ENCODE measurements around the gene USO1.

Gene USO1

GRCh38 chr4:75698963-75699228 is 25.5 kb upstream of the USO1 start:
- H3K4me3 ChIP-seq (ENCODE audit: low read length): no peak overlapping the region
- TF ChIP-seq CTCF (conservative IDR thresholded peaks at IDR 0.05; ENCODE audit: low read length): no peak
- DNase-seq (ENCODE audit: low read depth): no peak

- H3K4me3 ChIP-seq (ENCODE audit: low read length): no peak overlapping the region
- DNase-seq (ENCODE audit: low read depth): no peak
- TF ChIP-seq CTCF (conservative IDR thresholded peaks at IDR 0.05; ENCODE audit: low read length): no peak
Observed at GRCh38 chr4:75699299-75699698, 25.1 kb upstream of the USO1 start.

- TF ChIP-seq CTCF (conservative IDR thresholded peaks at IDR 0.05; ENCODE audit: low read length): no peak
- DNase-seq (ENCODE audit: low read depth): no peak
- no peak overlapping the region for H3K4me3 ChIP-seq (ENCODE audit: low read length)
Observed at GRCh38 chr4:75702919-75703411, 21.4 kb upstream of the USO1 start.

DNA sequence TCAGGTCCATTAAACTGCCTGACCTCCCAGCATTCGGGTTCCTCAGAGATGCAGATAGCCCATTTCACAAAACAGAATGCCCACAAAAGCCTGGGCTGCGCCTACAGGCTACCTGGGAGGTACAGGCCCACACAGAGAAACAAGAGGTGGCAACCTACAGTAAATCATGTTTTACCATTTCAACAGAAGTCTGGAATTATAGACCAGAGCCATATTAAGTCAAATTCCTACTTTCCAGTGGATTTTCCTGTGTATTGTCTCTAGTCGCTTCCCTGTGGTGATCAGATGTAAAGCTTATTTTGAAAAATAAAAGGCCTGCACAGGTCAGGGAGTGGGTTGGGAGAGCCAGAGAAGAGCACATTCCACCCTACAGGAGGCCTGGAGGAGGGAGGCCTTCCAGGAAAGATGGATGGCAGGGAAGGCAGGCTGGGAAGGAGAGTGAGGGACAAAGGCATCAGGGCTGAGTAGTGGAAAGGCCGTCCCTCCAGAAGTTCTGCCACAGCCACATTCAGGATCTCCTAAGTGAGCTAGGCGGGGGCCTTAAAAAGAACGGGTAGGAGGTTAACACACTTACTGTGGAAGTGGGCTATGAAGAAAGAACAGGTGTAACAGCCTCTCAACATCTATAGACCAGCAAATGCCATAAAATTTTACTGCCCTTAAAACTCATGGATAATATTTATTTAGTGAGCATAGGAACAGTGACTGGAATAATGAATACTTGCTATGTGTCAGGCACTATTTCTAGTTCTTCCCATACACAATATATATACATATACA is 19.0 kb upstream of the USO1 start:
- DNase-seq (ENCODE audit: low read depth): no peak
- TF ChIP-seq CTCF (conservative IDR thresholded peaks at IDR 0.05; ENCODE audit: low read length): no peak
- H3K4me3 ChIP-seq (ENCODE audit: low read length): no peak overlapping the region

DNA sequence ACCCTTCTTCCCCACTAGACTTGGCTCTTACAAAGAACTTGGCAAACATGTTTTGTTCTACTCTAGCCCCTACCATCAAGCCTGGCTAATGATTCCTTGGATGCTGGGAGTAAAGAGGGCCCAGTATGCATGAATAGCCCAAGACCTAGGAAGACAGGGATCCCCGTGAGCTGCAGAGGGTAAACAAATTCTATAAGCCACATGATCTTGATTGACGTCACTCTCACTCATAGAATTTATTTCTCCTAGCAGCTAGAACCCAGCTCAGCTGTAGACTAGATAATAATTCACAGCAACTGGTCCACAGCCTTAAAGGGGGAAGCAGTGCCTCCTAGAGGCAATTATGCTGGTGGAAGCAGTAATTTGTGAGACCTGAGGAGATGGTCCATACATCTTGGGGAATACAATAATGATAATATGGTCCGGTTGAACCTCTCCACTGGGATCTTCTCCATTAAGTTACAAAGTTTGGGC is 16.1 kb upstream of the USO1 start:
- DNase-seq (ENCODE audit: low read depth): no peak
- no peak for TF ChIP-seq CTCF (conservative IDR thresholded peaks at IDR 0.05; ENCODE audit: low read length)
- no peak overlapping the region for H3K4me3 ChIP-seq (ENCODE audit: low read length)

GRCh38 chr4:75710246-75710645 is 14.1 kb upstream of the USO1 start:
- no peak for TF ChIP-seq CTCF (conservative IDR thresholded peaks at IDR 0.05; ENCODE audit: low read length)
- H3K4me3 ChIP-seq (ENCODE audit: low read length): no peak overlapping the region
- no peak for DNase-seq (ENCODE audit: low read depth)

DNA sequence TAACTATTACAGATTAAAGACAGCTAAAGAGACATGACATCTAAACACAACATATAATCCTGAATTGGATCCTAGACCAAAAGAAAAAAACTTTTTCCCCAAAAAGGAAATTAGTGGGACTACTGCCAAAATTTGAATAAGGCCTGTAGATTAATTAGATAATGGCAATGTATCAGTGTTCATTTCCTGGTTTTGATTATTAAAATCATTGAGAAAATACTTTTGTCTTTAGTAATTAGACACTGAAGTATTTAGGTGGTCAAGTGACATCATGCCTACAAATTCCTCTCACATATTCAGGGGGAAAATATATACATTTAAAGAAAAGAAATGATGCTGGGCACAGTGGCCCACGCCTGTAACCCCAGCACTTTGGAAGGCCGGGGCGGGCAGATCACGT is 10.4 kb upstream of the USO1 start:
- no peak overlapping the region for H3K4me3 ChIP-seq (ENCODE audit: low read length)
- no peak for DNase-seq (ENCODE audit: low read depth)
- no peak for TF ChIP-seq CTCF (conservative IDR thresholded peaks at IDR 0.05; ENCODE audit: low read length)

Data from AG10803 (cell line).